Esophagus (tissue), 2 donors: ENCODE data around the gene PIK3R4. TPM values are rescaled to one million over a fixed set of nuclear protein-coding genes. Genes with fewer than 3 reads are reported as not detected.

Experiments used
- H3K27ac ChIP-seq, 2 donors: one replicate each; pipeline ENCODE4 v1.5.1; 2013; ENCODE audit warnings: low read depth in 2 of 2, mild to moderate bottlenecking in 2 of 2, inconsistent platforms in 1 of 2, low read length in 1 of 2, moderate library complexity in 1 of 2
- H3K27me3 ChIP-seq, 2 donors: one replicate each; pipeline ENCODE4 v1.6.1; 2013; ENCODE audit warnings: low read length in 2 of 2, control low read depth in 1 of 2, mild to moderate bottlenecking in 1 of 2; ENCODE audit not compliant: insufficient read depth in 2 of 2, control insufficient read depth in 1 of 2
- H3K36me3 ChIP-seq, 2 donors: one replicate each; pipeline ENCODE4 v1.6.1; 2013; ENCODE audit warnings: low read length in 1 of 2; ENCODE audit not compliant: control insufficient read depth in 2 of 2, insufficient read depth in 2 of 2
- H3K4me1 ChIP-seq, 2 donors: one replicate each; pipeline ENCODE4 v1.6.1; 2013; ENCODE audit warnings: low read length in 1 of 2; ENCODE audit not compliant: control insufficient read depth in 2 of 2, insufficient read depth in 2 of 2
- H3K4me3 ChIP-seq, 2 donors: one replicate each; pipeline ENCODE4 v1.5.1; 2013; ENCODE audit warnings: low read length in 2 of 2, mild to moderate bottlenecking in 2 of 2, low read depth in 1 of 2, moderate library complexity in 1 of 2
- H3K9me3 ChIP-seq, 2 donors: one replicate each; pipeline ENCODE4 v1.6.1; 2013; ENCODE audit warnings: mild to moderate bottlenecking in 2 of 2, low read depth in 1 of 2, low read length in 1 of 2, moderate library complexity in 1 of 2; ENCODE audit not compliant: control insufficient read depth in 2 of 2, insufficient read depth in 1 of 2
- WGBS, 2 donors: extraction: QIAGEN DNeasy Blood & Tissue Kit; methylation state at CpG; one replicate each; pipeline ENCODE4 v1.1.7; 2013; 5-methylcytosine and 5-hydroxymethylcytosine counted together
- polyA plus RNA-seq, 2 donors: library from polyadenylated mRNA; stranded (reverse); fragments of 200-250 nt; gene quantifications; one replicate each; pipeline ENCODE4 v1.2.3, GENCODE V29; 2013
- donor health status: healthy with polysubstance abuse.
- donor health status: Bipolar disorder and iron deficiency.

PIK3R4 gene
- polyA plus RNA-seq, 2 donors, result 17.9 to 20.7 TPM

DNA sequence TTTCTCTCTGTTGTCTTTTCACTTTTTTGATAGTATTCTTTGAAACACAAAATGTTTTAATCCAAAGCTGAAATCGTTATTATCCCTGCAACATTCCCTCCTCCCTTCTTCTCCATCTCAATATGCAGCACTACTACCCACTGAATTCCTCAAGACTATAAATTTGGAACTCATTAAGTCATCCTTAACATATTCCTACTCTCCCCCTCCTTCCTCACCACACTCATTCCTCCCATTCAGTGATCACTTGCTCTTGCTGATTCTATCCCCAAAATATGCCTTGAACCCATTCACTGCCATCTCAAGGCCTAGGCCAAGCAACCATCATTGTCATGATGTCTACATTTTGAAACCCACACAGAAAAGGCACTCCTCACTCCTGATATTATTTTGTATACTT is 2.4 kb upstream of the PIK3R4 start:
- no peaks in the 10 kb centered on the region for H3K4me1 ChIP-seq
- H3K27ac ChIP-seq, result no peak overlapping the region
- H3K36me3 ChIP-seq, result no peaks in the 10 kb centered on the region
- H3K4me3 ChIP-seq, result no peak overlapping the region
- 50 to 65% methylated on average over 1 of the region's 1 CpG for WGBS, 2 donors
- no peaks in the 10 kb centered on the region for H3K9me3 ChIP-seq
- H3K27me3 ChIP-seq, result no peaks in the 10 kb centered on the region

DNA sequence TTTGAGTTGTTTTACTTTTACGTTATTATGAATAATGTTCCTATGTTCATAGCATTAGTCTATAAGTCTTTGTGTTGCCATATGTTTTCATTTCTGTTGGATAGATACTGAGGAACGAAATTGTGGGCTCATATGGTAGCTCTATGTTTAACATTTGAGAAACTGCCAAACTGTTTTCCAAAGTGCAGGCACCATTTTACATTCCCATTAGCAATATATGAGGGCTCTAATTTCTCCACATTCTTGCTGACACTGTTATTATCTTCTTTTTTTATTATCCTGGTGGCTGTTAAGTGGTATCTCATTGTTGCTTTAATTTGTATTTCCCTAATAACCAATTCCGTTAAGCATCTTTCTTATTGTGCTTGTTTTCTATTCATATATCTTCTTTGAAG is 1.8 kb upstream of the PIK3R4 start:
- H3K4me3 ChIP-seq, result no peak overlapping the region
- 61 to 62% methylated on average over 3 of the region's 3 CpGs for WGBS, 2 donors

DNA sequence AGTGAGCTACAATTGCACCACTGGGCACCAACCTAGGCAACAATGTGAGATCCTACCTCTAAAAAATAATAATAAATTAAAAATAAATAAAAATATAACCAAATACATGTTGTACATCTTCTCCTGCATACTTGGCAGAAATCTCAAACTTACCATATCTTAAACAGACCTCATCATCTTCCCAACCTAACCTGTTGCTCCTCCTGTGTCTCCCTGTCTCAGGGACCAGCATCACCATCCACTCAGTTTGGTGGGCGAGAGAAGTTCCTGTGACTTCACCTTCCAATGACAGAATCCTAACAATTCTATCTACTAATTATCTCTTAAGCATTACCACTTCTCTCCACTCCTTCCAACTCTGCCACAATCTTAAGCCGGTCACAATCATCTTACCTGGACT is 3.3 kb downstream of the PIK3R4 start:
- 92 to 93% methylated on average over 2 of the region's 2 CpGs for WGBS, 2 donors
- no peaks in the 10 kb centered on the region for H3K4me1 ChIP-seq

More for the DNA sequence above, 1.8 kb upstream of the PIK3R4 start:
- H3K9me3 ChIP-seq, result no peaks in the 10 kb centered on the region
- H3K4me1 ChIP-seq, result no peaks in the 10 kb centered on the region
- peaks cover 0 to 2% of the 10 kb centered on the region in 2 donors for H3K36me3 ChIP-seq
- no peaks in the 10 kb centered on the region for H3K27me3 ChIP-seq
- no peak overlapping the region for H3K27ac ChIP-seq

DNA sequence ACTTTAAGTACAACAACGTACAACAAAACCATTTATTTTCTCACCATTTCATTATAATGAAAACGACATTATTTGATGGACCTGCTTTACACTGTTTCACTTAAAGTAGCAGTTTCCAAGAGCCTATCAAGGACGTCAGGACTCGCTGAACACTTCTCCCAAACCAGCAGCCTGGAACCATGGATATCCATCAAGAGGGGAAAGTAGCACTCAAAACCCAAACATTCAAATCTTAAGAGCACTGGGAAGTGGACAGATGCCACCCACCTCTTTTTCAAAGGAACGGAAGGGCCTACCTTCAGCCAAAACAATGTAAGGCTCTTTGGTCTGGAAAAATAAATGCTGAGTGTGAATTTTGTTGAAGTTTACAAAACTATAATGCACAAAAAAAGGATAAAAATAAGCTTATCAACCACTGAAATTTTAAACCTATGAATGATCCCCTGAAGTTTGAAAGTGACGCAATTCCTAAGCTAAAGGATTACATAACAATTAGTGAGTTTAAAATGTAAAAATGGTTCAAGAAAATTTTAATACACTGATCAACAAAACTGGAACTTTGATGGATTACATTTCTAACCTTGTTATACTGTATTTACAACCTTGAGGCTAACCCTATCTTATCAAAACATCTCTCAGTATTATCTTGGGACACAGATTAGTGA is 4.6 kb downstream of the PIK3R4 start:
- no peaks in the 10 kb centered on the region for H3K4me1 ChIP-seq
- peaks cover 2% of the 10 kb centered on the region in 2 donors for H3K36me3 ChIP-seq
- no peak overlapping the region for H3K27ac ChIP-seq
- H3K4me3 ChIP-seq, result no peak overlapping the region
- H3K27me3 ChIP-seq, result no peaks in the 10 kb centered on the region
- no peaks in the 10 kb centered on the region for H3K9me3 ChIP-seq
- WGBS, 2 donors, result 84% methylated on average over 6 of the region's 6 CpGs

More for the DNA sequence above, 3.3 kb downstream of the PIK3R4 start:
- Histone ChIP-seq H3K27me3 (no peaks in the 10 kb centered on the region), H3K9me3 (no peaks in the 10 kb centered on the region), H3K4me3 (no peak overlapping the region), H3K36me3 (peaks cover 2% of the 10 kb centered on the region in 2 donors), H3K27ac (no peak overlapping the region)

- H3K4me3 ChIP-seq, result no peak overlapping the region
- H3K27me3 ChIP-seq, result no peaks in the 10 kb centered on the region
- no peaks in the 10 kb centered on the region for H3K4me1 ChIP-seq
- H3K36me3 ChIP-seq, result peaks cover 2% of the 10 kb centered on the region in 2 donors
- H3K27ac ChIP-seq, result no peak overlapping the region
- H3K9me3 ChIP-seq, result no peaks in the 10 kb centered on the region
Observed at GRCh38 chr3:130739848-130740247, 6.8 kb downstream of the PIK3R4 start.

GRCh38 chr3:130738241-130738640 is 8.4 kb downstream of the PIK3R4 start:
- H3K4me1 ChIP-seq, result no peaks in the 10 kb centered on the region
- peaks cover 0 to 2% of the 10 kb centered on the region in 2 donors for H3K36me3 ChIP-seq
- WGBS, 2 donors, result 79 to 94% methylated on average over 4 of the region's 4 CpGs
- no peaks in the 10 kb centered on the region for H3K9me3 ChIP-seq
- no peaks in the 10 kb centered on the region for H3K27me3 ChIP-seq
- no peak overlapping the region for H3K27ac ChIP-seq
- H3K4me3 ChIP-seq, result no peak overlapping the region

GRCh38 chr3:130737622-130738021 is 9.0 kb downstream of the PIK3R4 start:
- Histone ChIP-seq H3K27ac (no peak overlapping the region), H3K4me3 (no peak overlapping the region), H3K9me3 (no peaks in the 10 kb centered on the region), H3K27me3 (no peaks in the 10 kb centered on the region), H3K36me3 (peaks cover 0 to 2% of the 10 kb centered on the region in 2 donors), H3K4me1 (no peaks in the 10 kb centered on the region)
- WGBS, 2 donors, result 84 to 93% methylated on average over 2 of the region's 2 CpGs

- H3K9me3 ChIP-seq, result no peaks in the 10 kb centered on the region
- no peak overlapping the region for H3K4me3 ChIP-seq
- H3K27ac ChIP-seq, result no peak overlapping the region
- no peaks in the 10 kb centered on the region for H3K4me1 ChIP-seq
- WGBS, 2 donors, result 74 to 88% methylated on average over 8 of the region's 8 CpGs
- no peaks in the 10 kb centered on the region for H3K36me3 ChIP-seq
- H3K27me3 ChIP-seq, result no peaks in the 10 kb centered on the region
Observed at GRCh38 chr3:130733236-130733875, 13.3 kb downstream of the PIK3R4 start.

GRCh38 chr3:130732501-130732900 is 14.1 kb downstream of the PIK3R4 start:
- no peaks in the 10 kb centered on the region for H3K9me3 ChIP-seq
- no peaks in the 10 kb centered on the region for H3K27me3 ChIP-seq
- no peaks in the 10 kb centered on the region for H3K4me1 ChIP-seq
- 80 to 92% methylated on average over 2 of the region's 2 CpGs for WGBS, 2 donors
- no peaks in the 10 kb centered on the region for H3K36me3 ChIP-seq
- H3K27ac ChIP-seq, result no peak overlapping the region
- no peak overlapping the region for H3K4me3 ChIP-seq

- Histone ChIP-seq H3K36me3 (no peaks in the 10 kb centered on the region), H3K27ac (no peak overlapping the region), H3K4me1 (no peaks in the 10 kb centered on the region), H3K27me3 (no peaks in the 10 kb centered on the region), H3K9me3 (no peaks in the 10 kb centered on the region), H3K4me3 (no peak overlapping the region)
- WGBS, 2 donors, result 97 to 98% methylated on average over 6 of the region's 6 CpGs
Observed at GRCh38 chr3:130731817-130732216, 14.8 kb downstream of the PIK3R4 start.
